Measurements from ENCODE around the gene CEL.
"Not testable (repeated sequence)": the region's sequence is repeated elsewhere in the genome, so short reads cannot be mapped to it uniquely, and the experiment has no call there.

Gene CEL

DNA sequence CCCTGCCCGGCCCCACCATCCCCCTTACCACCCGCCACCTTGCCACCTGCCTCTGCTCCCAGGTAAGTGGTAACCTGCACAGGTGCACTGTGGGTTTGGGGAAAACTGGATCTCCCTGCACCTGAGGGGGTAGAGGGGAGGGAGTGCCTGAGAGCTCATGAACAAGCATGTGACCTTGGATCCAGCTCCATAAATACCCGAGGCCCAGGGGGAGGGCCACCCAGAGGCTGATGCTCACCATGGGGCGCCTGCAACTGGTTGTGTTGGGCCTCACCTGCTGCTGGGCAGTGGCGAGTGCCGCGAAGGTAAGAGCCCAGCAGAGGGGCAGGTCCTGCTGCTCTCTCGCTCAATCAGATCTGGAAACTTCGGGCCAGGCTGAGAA, at the start of gene CEL:
CEL (plus strand) TSS at position 218 of the 382 bp plus-strand sequence; CDS start at position 240, 22 bp downstream.
- H3K4me1 ChIP-seq (ENCODE audit: control insufficient read depth, insufficient read depth, low read length); H3K36me3 ChIP-seq (ENCODE audit: control insufficient read depth, insufficient read depth, low read length); H3K9me3 ChIP-seq (ENCODE audit: control insufficient read depth, low read length); H3K4me3 ChIP-seq (ENCODE audit: low read length); H3K9ac ChIP-seq (ENCODE audit: low read length); H3K27me3 ChIP-seq (ENCODE audit: control insufficient read depth, insufficient read depth, low read length): not testable (repeated sequence)

DNA sequence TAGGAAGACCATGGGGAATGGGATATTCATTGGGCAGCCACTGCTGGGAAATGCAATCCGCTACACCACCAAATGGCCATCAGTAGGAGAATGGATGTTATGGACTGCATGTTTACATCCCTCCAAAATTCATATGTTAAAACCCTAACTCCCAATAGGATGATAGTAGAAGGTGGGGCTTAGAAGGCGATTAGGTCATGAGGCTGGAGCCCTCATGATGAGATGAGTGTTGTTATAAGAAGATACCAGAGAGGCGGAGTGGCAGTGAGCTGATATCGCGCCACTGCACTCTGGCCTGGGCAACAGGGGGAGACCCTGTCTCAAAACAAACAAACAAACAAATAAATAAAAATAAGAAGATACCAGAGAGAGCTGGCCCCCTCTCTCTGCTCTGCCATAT, 47.1 kb upstream of the CEL start:
- Histone ChIP-seq H3K9ac (ENCODE audit: low read length) (no peak overlapping the region), H3K27me3 (ENCODE audit: control insufficient read depth, insufficient read depth, low read length) (no peaks in the 10 kb centered on the region), H3K9me3 (ENCODE audit: control insufficient read depth, low read length) (no peaks in the 10 kb centered on the region), H3K36me3 (ENCODE audit: control insufficient read depth, insufficient read depth, low read length) (no peaks in the 10 kb centered on the region), H3K4me3 (ENCODE audit: low read length) (no peak overlapping the region), H3K4me1 (ENCODE audit: control insufficient read depth, insufficient read depth, low read length) (no peaks in the 10 kb centered on the region)

DNA sequence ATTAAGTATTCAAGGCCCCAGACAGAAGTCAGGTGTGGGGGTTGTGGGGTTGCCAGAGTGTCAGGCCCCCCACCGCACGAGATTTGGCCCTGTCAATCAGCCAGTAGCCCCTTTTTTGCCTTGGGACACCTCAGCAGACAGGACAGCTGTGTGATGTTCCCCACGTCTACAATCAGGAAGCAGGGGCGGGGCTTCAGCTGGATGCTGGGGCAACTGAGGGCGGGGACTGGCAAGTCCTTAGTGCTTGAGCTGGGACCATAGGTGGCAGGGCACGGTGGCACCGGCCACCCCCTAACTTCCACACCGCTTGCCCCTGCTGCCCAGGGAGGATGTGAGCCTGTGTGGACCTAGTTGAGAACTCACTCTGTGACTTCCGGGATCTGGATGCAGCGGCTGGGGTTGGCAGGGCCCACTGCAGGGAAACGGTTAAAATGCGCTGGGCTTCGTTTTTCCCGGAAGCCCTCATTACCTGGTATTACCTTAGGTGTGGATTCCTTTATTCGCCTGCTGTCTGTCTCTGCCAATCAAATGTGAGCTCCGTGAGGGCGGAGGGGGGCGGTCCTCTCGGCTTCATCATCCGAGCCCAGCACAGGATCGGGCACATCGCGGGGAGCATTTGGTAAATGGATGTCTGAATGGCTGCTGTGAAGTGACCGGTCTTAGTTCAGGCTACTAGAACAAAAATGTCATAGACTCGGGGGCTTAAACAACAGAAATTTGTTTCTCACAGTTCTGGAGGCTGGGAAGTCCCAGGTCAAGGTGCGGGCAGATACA, 38.5 kb upstream of the CEL start:
- H3K9me3 ChIP-seq (ENCODE audit: control insufficient read depth, low read length) = no peaks in the 10 kb centered on the region
- no peak overlapping the region for H3K4me3 ChIP-seq (ENCODE audit: low read length)
- H3K36me3 ChIP-seq (ENCODE audit: control insufficient read depth, insufficient read depth, low read length) = no peaks in the 10 kb centered on the region
- no peaks in the 10 kb centered on the region for H3K4me1 ChIP-seq (ENCODE audit: control insufficient read depth, insufficient read depth, low read length)
- no peak overlapping the region for H3K9ac ChIP-seq (ENCODE audit: low read length)
- H3K27me3 ChIP-seq (ENCODE audit: control insufficient read depth, insufficient read depth, low read length) = peaks cover 8% of the 10 kb centered on the region

DNA sequence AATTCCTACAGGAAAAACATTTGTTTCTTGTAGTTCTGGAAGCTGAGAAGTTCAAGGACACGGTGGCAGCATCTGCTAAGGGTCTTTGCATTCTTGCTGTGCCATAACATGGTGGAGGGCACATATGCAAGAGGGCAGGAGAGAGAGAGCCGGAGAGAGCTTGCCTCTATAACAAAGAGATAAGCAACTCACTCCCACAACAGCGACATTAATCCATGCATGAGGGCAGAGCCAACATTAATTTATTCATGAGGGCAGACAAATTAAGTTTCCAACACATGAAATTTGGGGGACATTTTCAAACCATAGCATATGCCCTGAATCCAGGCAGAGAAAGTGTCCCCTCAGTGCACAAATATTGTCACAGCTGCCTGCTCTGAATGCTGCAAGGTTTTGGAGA, 35.4 kb upstream of the CEL start:
- Histone ChIP-seq H3K4me1 (ENCODE audit: control insufficient read depth, insufficient read depth, low read length) (peaks cover 6% of the 10 kb centered on the region), H3K36me3 (ENCODE audit: control insufficient read depth, insufficient read depth, low read length) (no peaks in the 10 kb centered on the region), H3K4me3 (ENCODE audit: low read length) (no peak overlapping the region), H3K9me3 (ENCODE audit: control insufficient read depth, low read length) (no peaks in the 10 kb centered on the region), H3K9ac (ENCODE audit: low read length) (no peak overlapping the region), H3K27me3 (ENCODE audit: control insufficient read depth, insufficient read depth, low read length) (peaks cover 8% of the 10 kb centered on the region)

DNA sequence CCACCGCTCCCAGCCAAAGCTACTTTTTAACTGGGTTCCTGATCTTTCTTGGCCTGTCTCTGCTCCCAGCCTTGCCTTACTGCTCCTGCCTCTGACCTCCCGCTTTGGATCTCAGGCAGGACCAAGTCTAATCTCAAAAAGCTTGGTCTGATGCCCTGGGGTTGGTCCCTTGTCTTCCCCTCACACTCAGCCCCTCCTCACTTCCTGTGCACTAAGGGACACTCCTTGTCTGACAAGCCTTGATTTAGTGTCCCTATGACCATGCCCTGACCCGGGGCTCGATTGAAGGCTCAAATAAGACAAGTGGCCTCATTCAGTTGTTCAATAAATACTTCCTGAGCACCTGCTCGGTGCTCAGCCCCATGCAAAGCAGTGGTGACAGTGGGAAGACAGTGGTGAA, 34.6 kb upstream of the CEL start:
- H3K27me3 ChIP-seq (ENCODE audit: control insufficient read depth, insufficient read depth, low read length) = peaks cover 8% of the 10 kb centered on the region
- H3K36me3 ChIP-seq (ENCODE audit: control insufficient read depth, insufficient read depth, low read length) = no peaks in the 10 kb centered on the region
- H3K9me3 ChIP-seq (ENCODE audit: control insufficient read depth, low read length) = no peaks in the 10 kb centered on the region
- H3K9ac ChIP-seq (ENCODE audit: low read length) = no peak overlapping the region
- H3K4me1 ChIP-seq (ENCODE audit: control insufficient read depth, insufficient read depth, low read length) = peaks cover 6% of the 10 kb centered on the region
- no peak overlapping the region for H3K4me3 ChIP-seq (ENCODE audit: low read length)

DNA sequence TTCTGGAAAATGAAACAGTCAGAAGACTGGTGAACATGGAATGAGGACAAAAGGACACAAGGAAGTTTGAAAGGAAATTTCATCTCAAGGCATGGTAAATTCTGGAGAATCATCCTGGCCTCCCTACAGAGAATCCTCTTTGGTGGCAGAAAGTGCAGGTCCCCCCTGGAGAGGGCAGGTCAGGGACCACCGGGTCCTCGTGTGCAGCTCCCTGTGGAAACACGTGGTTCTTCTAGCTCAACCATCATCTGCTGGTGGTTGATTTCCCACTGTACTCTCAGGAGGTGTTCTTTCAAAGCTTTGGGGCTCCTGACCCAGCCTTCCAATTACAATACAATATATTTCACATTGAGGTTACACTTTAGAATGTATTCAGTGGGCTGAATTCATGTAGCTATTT, 33.6 kb upstream of the CEL start:
- peaks cover 6% of the 10 kb centered on the region for H3K4me1 ChIP-seq (ENCODE audit: control insufficient read depth, insufficient read depth, low read length)
- H3K27me3 ChIP-seq (ENCODE audit: control insufficient read depth, insufficient read depth, low read length) = peaks cover 7% of the 10 kb centered on the region
- H3K9ac ChIP-seq (ENCODE audit: low read length) = no peak overlapping the region
- no peaks in the 10 kb centered on the region for H3K36me3 ChIP-seq (ENCODE audit: control insufficient read depth, insufficient read depth, low read length)
- no peaks in the 10 kb centered on the region for H3K9me3 ChIP-seq (ENCODE audit: control insufficient read depth, low read length)
- H3K4me3 ChIP-seq (ENCODE audit: low read length) = no peak overlapping the region

DNA sequence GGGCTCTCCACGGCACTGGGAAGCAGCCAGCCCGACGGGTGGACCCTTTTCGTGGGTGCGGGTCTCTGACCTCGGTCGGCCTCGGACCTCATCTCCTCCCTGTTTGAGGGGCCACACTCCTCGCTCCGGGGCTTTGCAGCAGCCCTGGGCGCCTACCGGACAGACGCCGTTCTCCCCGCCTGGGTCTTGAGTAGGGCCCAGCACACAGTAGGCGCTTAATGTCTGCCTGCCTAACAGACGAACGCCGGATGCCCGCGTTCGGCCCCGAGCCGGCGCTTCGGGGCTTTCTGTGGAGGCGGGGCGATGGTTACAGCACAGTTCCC, 31.8 kb upstream of the CEL start:
- Histone ChIP-seq H3K9me3 (ENCODE audit: control insufficient read depth, low read length) (no peaks in the 10 kb centered on the region), H3K4me1 (ENCODE audit: control insufficient read depth, insufficient read depth, low read length) (peaks cover 6% of the 10 kb centered on the region), H3K9ac (ENCODE audit: low read length) (peak overlapping the region; percentile 93), H3K4me3 (ENCODE audit: low read length) (peak overlapping the region; percentile 92), H3K27me3 (ENCODE audit: control insufficient read depth, insufficient read depth, low read length) (peaks cover 5% of the 10 kb centered on the region), H3K36me3 (ENCODE audit: control insufficient read depth, insufficient read depth, low read length) (no peaks in the 10 kb centered on the region)

DNA sequence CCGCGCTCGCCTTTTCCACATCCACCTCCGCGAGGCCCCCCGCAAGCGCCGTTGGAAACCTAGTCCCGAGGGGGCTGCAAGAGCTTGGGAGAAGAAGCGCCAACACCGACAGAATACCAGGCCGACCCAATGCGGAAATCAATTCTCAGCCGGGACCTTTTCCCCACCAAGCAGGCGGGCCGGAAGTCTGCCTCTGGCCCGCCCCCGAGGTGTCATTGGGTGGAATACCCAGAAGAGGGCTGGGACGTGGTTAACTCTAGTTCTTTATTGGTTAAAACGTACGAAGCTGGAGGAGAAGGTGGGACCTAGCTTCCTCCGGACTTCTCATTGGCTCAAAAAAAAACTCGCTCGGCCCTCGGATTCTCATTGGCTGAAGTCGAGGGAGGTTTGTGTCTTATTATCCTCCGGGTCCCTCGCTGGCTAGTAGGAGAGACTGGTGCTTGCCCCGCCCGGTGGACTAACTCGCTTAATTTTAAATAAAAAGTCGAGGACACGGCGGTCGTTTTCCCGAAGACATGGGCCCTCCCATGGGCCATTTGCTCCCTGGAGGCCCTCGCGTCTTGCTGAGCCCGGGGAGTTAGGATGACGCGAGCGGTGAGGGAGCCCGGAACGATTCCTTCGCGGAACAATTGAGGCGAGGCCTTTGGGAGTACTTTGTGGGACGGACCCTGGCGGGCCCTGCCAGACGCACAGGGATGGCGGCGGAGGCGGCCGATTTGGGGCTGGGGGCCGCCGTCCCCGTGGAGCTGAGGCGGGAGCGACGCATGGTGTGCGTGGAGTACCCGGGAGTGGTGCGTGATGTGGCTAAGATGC, 31.3 kb upstream of the CEL start, which contains the start of gene GTF3C5:
GTF3C5 (plus strand) TSS at position 681 of the 813 bp plus-strand sequence; CDS start at position 696, 15 bp downstream.
- Histone ChIP-seq H3K9me3 (ENCODE audit: control insufficient read depth, low read length) (no peaks in the 10 kb centered on the region), H3K36me3 (ENCODE audit: control insufficient read depth, insufficient read depth, low read length) (no peaks in the 10 kb centered on the region), H3K9ac (ENCODE audit: low read length) (peak within 1 kb of the TSS; percentile 93), H3K4me1 (ENCODE audit: control insufficient read depth, insufficient read depth, low read length) (peaks cover 6% of the 10 kb centered on the region), H3K4me3 (ENCODE audit: low read length) (peak within 1 kb of the TSS; percentile 92), H3K27me3 (ENCODE audit: control insufficient read depth, insufficient read depth, low read length) (peaks cover 5% of the 10 kb centered on the region)

DNA sequence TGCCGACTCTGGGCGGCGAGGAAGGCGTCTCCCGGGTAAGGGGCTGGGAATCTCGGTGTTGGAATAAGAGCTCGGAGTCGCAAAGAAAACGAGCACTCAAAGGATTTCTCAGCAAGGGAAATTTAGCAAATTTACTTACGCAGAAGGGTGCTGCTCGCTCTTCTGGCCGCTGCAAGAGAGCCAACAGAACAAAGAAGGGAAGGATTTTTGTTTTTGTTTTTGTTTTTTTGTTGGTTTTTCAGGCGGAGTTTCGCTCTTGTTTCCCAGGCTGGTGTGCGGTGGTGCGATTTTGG, 30.7 kb upstream of the CEL start:
- Histone ChIP-seq H3K9ac (ENCODE audit: low read length) (peak overlapping the region; percentile 93), H3K27me3 (ENCODE audit: control insufficient read depth, insufficient read depth, low read length) (peaks cover 4% of the 10 kb centered on the region), H3K36me3 (ENCODE audit: control insufficient read depth, insufficient read depth, low read length) (no peaks in the 10 kb centered on the region), H3K4me3 (ENCODE audit: low read length) (peak overlapping the region; percentile 92), H3K9me3 (ENCODE audit: control insufficient read depth, low read length) (no peaks in the 10 kb centered on the region), H3K4me1 (ENCODE audit: control insufficient read depth, insufficient read depth, low read length) (peaks cover 6% of the 10 kb centered on the region)

DNA sequence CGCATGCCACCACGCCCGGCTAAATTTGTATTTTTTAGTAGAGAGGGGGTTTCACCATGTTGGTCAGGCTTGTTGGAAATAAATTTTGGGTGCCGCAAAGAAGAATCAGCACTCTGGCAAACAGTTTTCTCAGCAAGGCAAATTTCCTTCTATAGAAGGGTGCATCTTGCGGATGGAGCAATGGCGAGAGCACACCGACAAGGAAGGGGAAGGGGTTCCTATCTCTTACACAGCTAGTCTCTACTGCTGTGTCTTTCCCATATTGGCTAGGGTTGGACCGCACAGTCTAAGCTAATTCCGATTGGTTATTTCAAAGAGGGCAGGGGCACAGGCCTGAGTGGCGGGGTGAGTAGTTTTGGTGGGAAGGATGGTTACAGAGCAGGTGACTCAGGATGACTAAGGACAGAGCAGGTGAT, 30.3 kb upstream of the CEL start:
- peak overlapping the region; percentile 93 for H3K9ac ChIP-seq (ENCODE audit: low read length)
- H3K4me1 ChIP-seq (ENCODE audit: control insufficient read depth, insufficient read depth, low read length) = peaks cover 6% of the 10 kb centered on the region
- peak overlapping the region; percentile 92 for H3K4me3 ChIP-seq (ENCODE audit: low read length)

DNA sequence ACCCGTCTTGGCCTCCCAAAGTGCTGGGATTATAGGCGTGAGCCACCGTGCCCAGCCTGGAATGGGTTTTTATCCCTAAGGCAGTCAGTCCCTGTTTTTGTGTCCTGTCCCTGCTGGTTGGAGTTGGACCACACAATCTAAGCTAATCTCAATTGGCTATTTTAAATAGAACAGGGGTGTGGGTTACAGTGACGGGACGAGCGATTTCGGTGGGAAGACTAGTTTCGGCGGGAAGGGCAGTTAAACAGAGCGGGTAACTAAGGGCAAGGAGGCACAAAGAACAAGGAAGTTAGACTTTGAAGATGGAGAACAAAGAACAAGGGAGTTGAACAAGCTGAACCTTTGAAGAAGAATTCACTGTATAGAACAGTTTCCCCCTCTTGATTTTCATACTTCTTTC, 29.6 kb upstream of the CEL start:
- no peaks in the 10 kb centered on the region for H3K9me3 ChIP-seq (ENCODE audit: control insufficient read depth, low read length)
- H3K4me1 ChIP-seq (ENCODE audit: control insufficient read depth, insufficient read depth, low read length) = peaks cover 6% of the 10 kb centered on the region
- no peaks in the 10 kb centered on the region for H3K36me3 ChIP-seq (ENCODE audit: control insufficient read depth, insufficient read depth, low read length)
- no peak overlapping the region for H3K9ac ChIP-seq (ENCODE audit: low read length)
- H3K4me3 ChIP-seq (ENCODE audit: low read length) = no peak overlapping the region
- no peaks in the 10 kb centered on the region for H3K27me3 ChIP-seq (ENCODE audit: control insufficient read depth, insufficient read depth, low read length)

More for the DNA sequence above, 30.3 kb upstream of the CEL start:
- H3K36me3 ChIP-seq (ENCODE audit: control insufficient read depth, insufficient read depth, low read length) = no peaks in the 10 kb centered on the region
- no peaks in the 10 kb centered on the region for H3K27me3 ChIP-seq (ENCODE audit: control insufficient read depth, insufficient read depth, low read length)
- no peaks in the 10 kb centered on the region for H3K9me3 ChIP-seq (ENCODE audit: control insufficient read depth, low read length)

DNA sequence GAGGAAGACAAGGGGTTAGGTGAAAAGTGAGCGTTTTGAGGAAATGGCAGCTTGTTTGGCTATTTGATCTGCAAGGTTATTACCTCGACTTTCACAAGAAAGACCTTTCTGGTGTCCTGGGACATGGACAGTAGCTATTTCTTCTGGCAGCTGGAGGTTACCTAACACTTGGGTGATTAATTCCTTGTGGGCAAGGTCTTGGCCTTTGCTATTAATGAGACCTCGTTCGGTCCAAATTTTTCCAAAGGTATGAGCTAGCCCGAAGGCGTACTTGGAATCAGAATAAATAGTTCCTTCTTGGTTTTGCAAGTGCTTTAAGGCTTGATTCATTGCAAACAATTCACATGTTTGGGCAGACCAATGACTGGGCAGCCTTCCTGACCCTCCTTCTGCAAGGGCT, 26.1 kb upstream of the CEL start:
- Histone ChIP-seq H3K36me3 (ENCODE audit: control insufficient read depth, insufficient read depth, low read length) (no peaks in the 10 kb centered on the region), H3K4me3 (ENCODE audit: low read length) (no peak overlapping the region), H3K9ac (ENCODE audit: low read length) (no peak overlapping the region), H3K4me1 (ENCODE audit: control insufficient read depth, insufficient read depth, low read length) (no peaks in the 10 kb centered on the region), H3K9me3 (ENCODE audit: control insufficient read depth, low read length) (no peaks in the 10 kb centered on the region), H3K27me3 (ENCODE audit: control insufficient read depth, insufficient read depth, low read length) (no peaks in the 10 kb centered on the region)
